ENCODE results near the gene ARNT2.

DNA sequence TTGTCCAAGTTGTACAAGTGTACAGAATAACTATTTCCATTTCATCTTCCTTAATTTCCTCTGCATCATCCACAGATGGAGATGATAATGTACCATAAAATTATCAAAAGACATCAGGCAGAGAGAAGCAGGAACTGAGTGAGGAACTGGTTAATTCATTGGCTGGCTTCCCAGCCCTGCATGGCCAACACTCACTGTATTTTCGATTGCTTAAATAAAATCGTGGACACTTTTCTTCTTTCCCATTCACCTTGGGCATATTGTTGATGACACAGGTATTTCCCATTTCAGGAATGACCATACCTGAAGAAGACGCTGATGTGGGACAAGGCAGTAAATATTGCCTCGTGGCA lies 146.7 kb downstream of the ARNT2 start:
- TF ChIP-seq RARB (CRISPR knock-in tag; IDR thresholded peaks at IDR 0.05) (no peak), SNAI2 (CRISPR knock-in tag; IDR thresholded peaks at IDR 0.05) (no peak), ZFP30 (CRISPR knock-in tag; IDR thresholded peaks at IDR 0.05) (no peak), GLIS3 (CRISPR knock-in tag; IDR thresholded peaks at IDR 0.05) (no peak), BACH2 (CRISPR knock-in tag; IDR thresholded peaks at IDR 0.05; ENCODE audit: borderline replicate concordance) (no peak), ZFP3 (CRISPR knock-in tag; IDR thresholded peaks at IDR 0.05) (no peak), CREB5 (CRISPR knock-in tag; IDR thresholded peaks at IDR 0.05; ENCODE audit: low read depth) (no peak), TOX (CRISPR knock-in tag; IDR thresholded peaks at IDR 0.05; ENCODE audit: borderline replicate concordance) (no peak), ESRRG (CRISPR knock-in tag; IDR thresholded peaks at IDR 0.05) (no peak), CSRNP3 (CRISPR knock-in tag; IDR thresholded peaks at IDR 0.05) (no peak), ZNF8 (CRISPR knock-in tag; IDR thresholded peaks at IDR 0.05) (no peak), TSHZ2 (CRISPR knock-in tag; IDR thresholded peaks at IDR 0.05) (no peak)
- TF ChIP-seq, protein P1, sequence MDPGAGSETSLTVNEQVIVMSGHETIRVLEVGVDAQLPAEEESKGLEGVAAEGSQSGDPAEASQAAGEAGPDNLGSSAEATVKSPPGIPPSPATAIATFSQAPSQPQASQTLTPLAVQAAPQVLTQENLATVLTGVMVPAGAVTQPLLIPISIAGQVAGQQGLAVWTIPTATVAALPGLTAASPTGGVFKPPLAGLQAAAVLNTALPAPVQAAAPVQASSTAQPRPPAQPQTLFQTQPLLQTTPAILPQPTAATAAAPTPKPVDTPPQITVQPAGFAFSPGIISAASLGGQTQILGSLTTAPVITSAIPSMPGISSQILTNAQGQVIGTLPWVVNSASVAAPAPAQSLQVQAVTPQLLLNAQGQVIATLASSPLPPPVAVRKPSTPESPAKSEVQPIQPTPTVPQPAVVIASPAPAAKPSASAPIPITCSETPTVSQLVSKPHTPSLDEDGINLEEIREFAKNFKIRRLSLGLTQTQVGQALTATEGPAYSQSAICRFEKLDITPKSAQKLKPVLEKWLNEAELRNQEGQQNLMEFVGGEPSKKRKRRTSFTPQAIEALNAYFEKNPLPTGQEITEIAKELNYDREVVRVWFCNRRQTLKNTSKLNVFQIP (CRISPR knock-in tag; IDR thresholded peaks at IDR 0.05; ENCODE audit: borderline replicate concordance, low read depth), result no peak
